ENCODE data around the gene ALKBH4. TPM values are rescaled to one million over a fixed set of nuclear protein-coding genes. Genes with fewer than 3 reads are reported as not detected.

Gene ALKBH4
- total and polyA plus RNA-seq, 2 of the 4 experiments (the other 2 are of a cell fraction): 6.1 to 7.4 TPM

DNA sequence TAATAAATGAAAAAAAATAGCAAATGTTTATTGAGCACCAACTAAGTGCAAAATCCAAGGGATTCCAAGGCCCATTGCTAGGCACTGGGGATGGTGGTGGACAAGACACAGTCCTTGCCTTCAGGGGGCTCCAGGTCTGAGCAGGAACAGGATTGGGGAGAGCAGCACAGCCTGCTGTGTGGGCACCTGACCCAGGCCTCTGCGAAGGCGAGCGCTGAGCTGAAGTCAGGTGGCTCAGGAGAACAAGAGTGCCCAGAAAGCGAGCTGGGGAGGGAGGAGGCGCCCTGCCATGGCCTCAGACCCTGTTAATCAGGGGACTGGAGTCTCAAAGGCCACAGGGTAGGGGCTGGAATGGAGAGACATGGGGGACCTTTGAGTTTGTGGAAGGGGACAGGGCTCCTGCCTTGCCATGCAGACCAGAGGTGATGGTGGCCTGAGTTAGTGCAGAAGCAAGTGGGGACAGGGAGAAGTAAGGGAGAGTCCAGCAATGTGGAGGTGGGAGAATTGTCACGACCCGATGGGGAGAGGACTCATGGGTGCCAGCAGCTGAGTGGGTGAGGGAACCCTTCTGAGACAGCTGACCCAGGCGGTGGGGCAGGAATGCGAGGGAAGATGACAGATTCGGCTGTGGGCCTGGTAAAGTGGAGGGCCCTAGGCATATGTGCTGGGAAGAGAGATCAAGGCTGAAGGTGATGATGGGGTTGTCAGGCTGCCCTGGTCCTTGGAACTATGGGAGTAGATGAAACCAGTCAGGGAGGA is 35.3 kb downstream of the ALKBH4 start:
- H3K18ac ChIP-seq (ENCODE audit: low read depth, low read length): no peak overlapping the region
- no peak for TF ChIP-seq RFX5 (IDR thresholded peaks at IDR 0.05; ENCODE audit: low read depth, low read length)
- TF ChIP-seq RAD21 (IDR thresholded peaks at IDR 0.05; ENCODE audit: low read length): no peak
- TF ChIP-seq, protein P1, sequence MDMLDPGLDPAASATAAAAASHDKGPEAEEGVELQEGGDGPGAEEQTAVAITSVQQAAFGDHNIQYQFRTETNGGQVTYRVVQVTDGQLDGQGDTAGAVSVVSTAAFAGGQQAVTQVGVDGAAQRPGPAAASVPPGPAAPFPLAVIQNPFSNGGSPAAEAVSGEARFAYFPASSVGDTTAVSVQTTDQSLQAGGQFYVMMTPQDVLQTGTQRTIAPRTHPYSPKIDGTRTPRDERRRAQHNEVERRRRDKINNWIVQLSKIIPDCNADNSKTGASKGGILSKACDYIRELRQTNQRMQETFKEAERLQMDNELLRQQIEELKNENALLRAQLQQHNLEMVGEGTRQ (IDR thresholded peaks at IDR 0.05; ENCODE audit: low read depth, low read length): no peak
- H4K8ac ChIP-seq (ENCODE audit: low read depth in 2 of 2, low read length in 2 of 2): no peak overlapping the region
- H3K36me3 ChIP-seq (ENCODE audit: control insufficient read depth, insufficient read depth, low read length): peaks cover 26% of the 10 kb centered on the region
- H2AFZ ChIP-seq (replicated peaks; ENCODE audit: low read length, poor library complexity): peak overlapping the region; percentile 8
- no peaks in the 10 kb centered on the region for H3K9me3 ChIP-seq (ENCODE audit: control insufficient read depth, insufficient read depth, low read length)
- peaks cover 0 to 12% of the 10 kb centered on the region in 2 experiments; a peak in 3 of 4 replicates for H3K79me1 ChIP-seq (ENCODE audit: low read depth in 1 of 2, low read length in 2 of 2)
- H3K4me2 ChIP-seq (ENCODE audit: low read depth, low read length): no peak overlapping the region
- 96% methylated on average over 6 of the region's 10 CpGs; no CpG with 5 or more reads in 1 of the 2 experiments for WGBS, 2 experiments (ENCODE audit: extremely low coverage in 2 of 2, insufficient read length in 1 of 2)
- no peak for ATAC-seq (ENCODE audit: low read depth)
- intact Hi-C loops (cut with micrococcal nuclease): no loop called here
- H3K27me3 ChIP-seq (ENCODE audit: control insufficient read depth, insufficient read depth, low read length): no peaks in the 10 kb centered on the region
- no peaks in the 10 kb centered on the region; the same call in 1 of the 2 replicates for H4K20me1 ChIP-seq (ENCODE audit: insufficient read depth, low read length)
- no TSS peak for BruUV-seq (replicated peaks)
- in situ Hi-C loops (cut with MboI; ENCODE audit: low sequenced_read_pairs): no loop called here
- H3K4me3 ChIP-seq (ENCODE audit: insufficient read depth, low read depth, low read length): no peak overlapping the region
- H2BK5ac ChIP-seq (ENCODE audit: low read depth, low read length, poor library complexity, severe bottlenecking): no peak overlapping the region
- no peak overlapping the region for H3K56ac ChIP-seq (ENCODE audit: extremely low read depth, insufficient read depth, low read length)
- H2BK15ac ChIP-seq (ENCODE audit: low read depth, low read length): no peak overlapping the region
- no peak overlapping the region for H3K23ac ChIP-seq (ENCODE audit: low read depth, low read length)
- no peak overlapping the region for H2BK120ac ChIP-seq (ENCODE audit: low read depth, low read length)
- no peak overlapping the region for H4K5ac ChIP-seq (ENCODE audit: low read depth, low read length)
- ChIA-PET CTCF (no interaction called here), POLR2A (ENCODE audit: unreplicated experiment) (no interaction called here)
- no peak for DNase-seq
- H3K27ac ChIP-seq (ENCODE audit: insufficient read depth, low read length): no peak overlapping the region
- no peak overlapping the region for H2AK5ac ChIP-seq (ENCODE audit: low read depth, low read length)
- H3K9ac ChIP-seq (ENCODE audit: low read depth, low read length): no peak overlapping the region
- no peak overlapping the region for H2AK9ac ChIP-seq (replicated peaks; ENCODE audit: low read depth, low read length, poor library complexity)
- no peak overlapping the region for H3K14ac ChIP-seq (replicated peaks; ENCODE audit: low read depth, low read length)
- H4K91ac ChIP-seq (ENCODE audit: insufficient read depth, low read depth, low read length): no peak overlapping the region
- H3K9me1 ChIP-seq (ENCODE audit: insufficient read depth, low read length): peaks cover under 1% of the 10 kb centered on the region
- dilution Hi-C loops (cut with HindIII; ENCODE audit: low sequenced_read_pairs, unreplicated experiment): no loop called here
- peaks cover 2% of the 10 kb centered on the region; the same call in 1 of the 2 replicates for H3K4me1 ChIP-seq (ENCODE audit: control insufficient read depth, insufficient read depth, low read length)
- H3K4ac ChIP-seq (ENCODE audit: low read depth, low read length): no peak overlapping the region
- H2BK20ac ChIP-seq (ENCODE audit: low read depth, low read length): no peak overlapping the region
